Uterus (tissue), 2 donors: ENCODE measurements around the gene PLEKHM1.

ENCODE experiments used
- POLR2A ChIP-seq, 2 donors: fragments of 450-650 bp; IDR thresholded peaks; one replicate each; pipeline ENCODE4 v1.6.1; 2016; ENCODE audit warnings: antibody characterized with exemption in 2 of 2, mild to moderate bottlenecking in 1 of 2, moderate library complexity in 1 of 2
- TF ChIP-seq, protein P1 (sequence below), 4 experiments: fragments of 200-600 bp in 2 of 4; fragments of 450-650 bp in 2 of 4; sonication (generic) in 2 of 4; IDR thresholded peaks; one replicate each; pipeline ENCODE4 v1.5.1; 2016 to 2019; ENCODE audit warnings: antibody characterized with exemption in 4 of 4, mild to moderate bottlenecking in 2 of 4, moderate library complexity in 1 of 4

DNA sequence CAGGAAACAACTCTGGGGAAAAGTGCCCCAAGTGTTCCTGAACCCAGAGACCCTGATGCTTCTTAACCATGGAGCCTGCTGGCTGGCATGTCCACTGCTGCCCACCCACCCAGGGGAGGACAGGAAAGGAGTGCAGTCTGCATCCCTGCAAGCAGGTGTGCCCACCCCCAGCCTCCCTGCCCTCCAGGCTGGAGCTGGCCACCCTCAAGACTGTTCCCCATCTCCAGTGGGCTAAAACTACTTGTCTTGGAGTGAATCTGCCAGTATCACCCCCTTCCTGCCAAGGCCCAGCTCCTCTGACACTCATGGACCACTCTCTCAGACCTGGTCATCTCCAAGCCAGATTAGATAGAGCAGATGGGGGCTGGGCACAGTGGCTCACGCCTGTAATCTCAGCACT lies 87.6 kb downstream of the PLEKHM1 start:
- TF ChIP-seq, protein P1, sequence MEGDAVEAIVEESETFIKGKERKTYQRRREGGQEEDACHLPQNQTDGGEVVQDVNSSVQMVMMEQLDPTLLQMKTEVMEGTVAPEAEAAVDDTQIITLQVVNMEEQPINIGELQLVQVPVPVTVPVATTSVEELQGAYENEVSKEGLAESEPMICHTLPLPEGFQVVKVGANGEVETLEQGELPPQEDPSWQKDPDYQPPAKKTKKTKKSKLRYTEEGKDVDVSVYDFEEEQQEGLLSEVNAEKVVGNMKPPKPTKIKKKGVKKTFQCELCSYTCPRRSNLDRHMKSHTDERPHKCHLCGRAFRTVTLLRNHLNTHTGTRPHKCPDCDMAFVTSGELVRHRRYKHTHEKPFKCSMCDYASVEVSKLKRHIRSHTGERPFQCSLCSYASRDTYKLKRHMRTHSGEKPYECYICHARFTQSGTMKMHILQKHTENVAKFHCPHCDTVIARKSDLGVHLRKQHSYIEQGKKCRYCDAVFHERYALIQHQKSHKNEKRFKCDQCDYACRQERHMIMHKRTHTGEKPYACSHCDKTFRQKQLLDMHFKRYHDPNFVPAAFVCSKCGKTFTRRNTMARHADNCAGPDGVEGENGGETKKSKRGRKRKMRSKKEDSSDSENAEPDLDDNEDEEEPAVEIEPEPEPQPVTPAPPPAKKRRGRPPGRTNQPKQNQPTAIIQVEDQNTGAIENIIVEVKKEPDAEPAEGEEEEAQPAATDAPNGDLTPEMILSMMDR (IDR thresholded peaks at IDR 0.05), result no peak
- TF ChIP-seq POLR2A (IDR thresholded peaks at IDR 0.05), result no peak
